Activated CD8-positive, alpha-beta memory T cell treated with anti-CD3 and anti-CD28 coated beads for 36 hours (primary cell): Measurements from ENCODE around the gene SLIRP. TPM values are rescaled to one million over a fixed set of nuclear protein-coding genes. Genes with fewer than 3 reads are reported as not detected.
"Not testable (repeated sequence)": the region's sequence is repeated elsewhere in the genome, so short reads cannot be mapped to it uniquely, and the experiment has no call there.

Experiments used
- CTCF ChIA-PET: fragments of 350-600 bp; sonication (Branson Sonifier 250); formaldehyde crosslinking; loops from one replicate; lab custom pipeline; 2021; ENCODE audit warnings: antibody characterized with exemption; lab: Charles Lee
- POLR2A ChIA-PET: fragments of 350-600 bp; sonication (Branson Sonifier 250); formaldehyde crosslinking; loops from one replicate; lab custom pipeline; 2021; ENCODE audit warnings: antibody characterized with exemption; lab: Charles Lee
- total RNA-seq, 2 experiments: library from RNA; stranded (reverse); gene quantifications; one replicate each; pipeline ENCODE4 v1.2.3, GENCODE V29; 2021

SLIRP gene
- total RNA-seq: 100 to 1,000 TPM; 169 to 171 TPM

GRCh38 chr14:77707724-77708408 lies at the start of gene SLIRP, which contains the start of gene ALKBH1:
TSS of gene SLIRP (plus strand) at chr14:77708103. CDS start at chr14:77708112, 9 bp downstream.
TSS of gene ALKBH1 (minus strand) at chr14:77708023. CDS start at chr14:77708004, 19 bp downstream.
- ChIA-PET CTCF (interaction anchor here (0.9 to 1.5 kb wide), 2 partner anchors 33 to 249 kb away, joined by 4 read pairs; no protein-coding TSS in a partner anchor), POLR2A (interaction anchor here (0.7 to 1.3 kb wide), 3 partner anchors 31 to 51 kb away, joined by 3 to 5 read pairs (median 4); no protein-coding TSS in a partner anchor)

- POLR2A ChIA-PET: no interaction called here
- CTCF ChIA-PET: no interaction called here
Measured at GRCh38 chr14:77659831-77660230, 48.1 kb upstream of the SLIRP start.

GRCh38 chr14:77660754-77661153 lies 47.1 kb upstream of the SLIRP start:
- POLR2A ChIA-PET: no interaction called here
- CTCF ChIA-PET: no interaction called here

GRCh38 chr14:77661562-77661961 lies 46.3 kb upstream of the SLIRP start:
- POLR2A ChIA-PET, CTCF ChIA-PET: not testable (repeated sequence)

- ChIA-PET POLR2A (interaction anchor here (0.6 kb wide), 1 partner anchor 74 kb away, joined by 6 read pairs; no protein-coding TSS in a partner anchor), CTCF (no interaction called here)
Measured at GRCh38 chr14:77663293-77663692, 44.6 kb upstream of the SLIRP start.

- ChIA-PET CTCF (no interaction called here), POLR2A (no interaction called here)
Measured at GRCh38 chr14:77667331-77667730, 40.6 kb upstream of the SLIRP start.

- POLR2A ChIA-PET: no interaction called here
- CTCF ChIA-PET: no interaction called here
Measured at GRCh38 chr14:77673193-77673592, 34.7 kb upstream of the SLIRP start.

- ChIA-PET CTCF (no interaction called here), POLR2A (no interaction called here)
Measured at GRCh38 chr14:77674931-77675330, 33.0 kb upstream of the SLIRP start.

- ChIA-PET POLR2A (no interaction called here), CTCF (no interaction called here)
Measured at GRCh38 chr14:77681196-77682157, 26.4 kb upstream of the SLIRP start.

GRCh38 chr14:77682158-77682553 lies 25.7 kb upstream of the SLIRP start:
- POLR2A ChIA-PET: no interaction called here
- CTCF ChIA-PET: no interaction called here

- CTCF ChIA-PET: no interaction called here
- POLR2A ChIA-PET: no interaction called here
Measured at GRCh38 chr14:77691259-77691658, 16.6 kb upstream of the SLIRP start.

GRCh38 chr14:77707355-77707723 lies 564 bp upstream of the SLIRP start:
- CTCF ChIA-PET: no interaction called here
- POLR2A ChIA-PET: interaction anchor here (1.3 kb wide), 1 partner anchor 31 kb away, joined by 4 read pairs; no protein-coding TSS in a partner anchor

GRCh38 chr14:77708749-77709148 lies 846 bp downstream of the SLIRP start:
- CTCF ChIA-PET: interaction anchor here (1.5 kb wide), 1 partner anchor 250 kb away, joined by 4 read pairs; no protein-coding TSS in a partner anchor
- POLR2A ChIA-PET: interaction anchor here (0.7 to 1.3 kb wide), 5 partner anchors 8 to 250 kb away, joined by 3 to 5 read pairs (median 3); no protein-coding TSS in a partner anchor

GRCh38 chr14:77709412-77709811 lies 1.5 kb downstream of the SLIRP start:
- POLR2A ChIA-PET: no interaction called here
- CTCF ChIA-PET: no interaction called here

- POLR2A ChIA-PET: no interaction called here
- CTCF ChIA-PET: no interaction called here
Measured at GRCh38 chr14:77710364-77710763, 2.5 kb downstream of the SLIRP start.

GRCh38 chr14:77714926-77715325 lies 7.0 kb downstream of the SLIRP start:
- ChIA-PET CTCF (interaction anchor here (0.7 kb wide), 1 partner anchor 24 kb away, joined by 3 read pairs; no protein-coding TSS in a partner anchor), POLR2A (interaction anchor here (0.5 to 1.1 kb wide), 4 partner anchors 12 to 25 kb away, joined by 3 to 8 read pairs (median 7); no protein-coding TSS in a partner anchor)

- ChIA-PET POLR2A (no interaction called here), CTCF (no interaction called here)
Measured at GRCh38 chr14:77717608-77718305, 9.9 kb downstream of the SLIRP start.

- POLR2A ChIA-PET: no interaction called here
- CTCF ChIA-PET: interaction anchor here (0.6 kb wide), 1 partner anchor 314 kb away, joined by 3 read pairs; no protein-coding TSS in a partner anchor
Measured at GRCh38 chr14:77721437-77721836, 13.5 kb downstream of the SLIRP start.

GRCh38 chr14:77722301-77722700 lies 14.4 kb downstream of the SLIRP start:
- CTCF ChIA-PET: no interaction called here

More at GRCh38 chr14:77722301-77722700, 14.4 kb downstream of the SLIRP start:
- POLR2A ChIA-PET: no interaction called here
